Measurements from ENCODE around the gene KIF2A. TPM values are rescaled to one million over a fixed set of nuclear protein-coding genes. Genes with fewer than 3 reads are reported as not detected.

The KIF2A gene
- total and polyA plus RNA-seq, 2 of the 13 experiments (the other 11 are each of a cell fraction or from before 2014, with no cell fraction given) = 8.5 to 19.2 TPM

- TF ChIP-seq SALL1 (CRISPR knock-in tag; IDR thresholded peaks at IDR 0.05) = peak; percentile 85
- no peak for TF ChIP-seq ZNF792 (CRISPR knock-in tag; IDR thresholded peaks at IDR 0.05)
- TF ChIP-seq SRSF1 (optimal IDR thresholded peaks at IDR 0.05; ENCODE audit: low read depth, low read length) = peak; percentile 40
- peak; percentile 48 for TF ChIP-seq HNRNPLL (IDR thresholded peaks at IDR 0.05; ENCODE audit: low read depth, low read length, poor library complexity, severe bottlenecking)
- TF ChIP-seq NFYB (CRISPR knock-in tag; IDR thresholded peaks at IDR 0.05) = peak; percentile 80
- TF ChIP-seq, protein P1, sequence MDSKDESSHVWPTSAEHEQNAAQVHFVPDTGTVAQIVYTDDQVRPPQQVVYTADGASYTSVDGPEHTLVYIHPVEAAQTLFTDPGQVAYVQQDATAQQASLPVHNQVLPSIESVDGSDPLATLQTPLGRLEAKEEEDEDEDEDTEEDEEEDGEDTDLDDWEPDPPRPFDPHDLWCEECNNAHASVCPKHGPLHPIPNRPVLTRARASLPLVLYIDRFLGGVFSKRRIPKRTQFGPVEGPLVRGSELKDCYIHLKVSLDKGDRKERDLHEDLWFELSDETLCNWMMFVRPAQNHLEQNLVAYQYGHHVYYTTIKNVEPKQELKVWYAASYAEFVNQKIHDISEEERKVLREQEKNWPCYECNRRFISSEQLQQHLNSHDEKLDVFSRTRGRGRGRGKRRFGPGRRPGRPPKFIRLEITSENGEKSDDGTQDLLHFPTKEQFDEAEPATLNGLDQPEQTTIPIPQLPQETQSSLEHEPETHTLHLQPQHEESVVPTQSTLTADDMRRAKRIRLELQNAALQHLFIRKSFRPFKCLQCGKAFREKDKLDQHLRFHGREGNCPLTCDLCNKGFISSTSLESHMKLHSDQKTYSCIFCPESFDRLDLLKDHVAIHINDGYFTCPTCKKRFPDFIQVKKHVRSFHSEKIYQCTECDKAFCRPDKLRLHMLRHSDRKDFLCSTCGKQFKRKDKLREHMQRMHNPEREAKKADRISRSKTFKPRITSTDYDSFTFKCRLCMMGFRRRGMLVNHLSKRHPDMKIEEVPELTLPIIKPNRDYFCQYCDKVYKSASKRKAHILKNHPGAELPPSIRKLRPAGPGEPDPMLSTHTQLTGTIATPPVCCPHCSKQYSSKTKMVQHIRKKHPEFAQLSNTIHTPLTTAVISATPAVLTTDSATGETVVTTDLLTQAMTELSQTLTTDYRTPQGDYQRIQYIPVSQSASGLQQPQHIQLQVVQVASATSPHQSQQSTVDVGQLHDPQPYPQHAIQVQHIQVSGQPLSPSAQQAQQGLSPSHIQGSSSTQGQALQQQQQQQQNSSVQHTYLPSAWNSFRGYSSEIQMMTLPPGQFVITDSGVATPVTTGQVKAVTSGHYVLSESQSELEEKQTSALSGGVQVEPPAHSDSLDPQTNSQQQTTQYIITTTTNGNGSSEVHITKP (CRISPR knock-in tag; IDR thresholded peaks at IDR 0.05; ENCODE audit: low read depth) = 0 out of 2 replicates have a peak, but pooled peaks have one; percentile 26
- TF ChIP-seq GMEB1 (CRISPR knock-in tag; IDR thresholded peaks at IDR 0.05; ENCODE audit: borderline replicate concordance) = peak; percentile 88
- TF ChIP-seq SALL2 (CRISPR knock-in tag; IDR thresholded peaks at IDR 0.05) = peak; percentile 77; the same call in 1 of the 2 replicates
- no peak for TF ChIP-seq ZNF557 (CRISPR knock-in tag; IDR thresholded peaks at IDR 0.05)
- 0 out of 2 replicates have a peak, but pooled peaks have one; percentile 30 for TF ChIP-seq ZNF674 (CRISPR knock-in tag; IDR thresholded peaks at IDR 0.05; ENCODE audit: low read depth)
- TF ChIP-seq MED13 (CRISPR knock-in tag; IDR thresholded peaks at IDR 0.05) = no peak
- TF ChIP-seq ZBTB39 (CRISPR knock-in tag; IDR thresholded peaks at IDR 0.05) = 0 out of 2 replicates have a peak, but pooled peaks have one; percentile 51
- peak; percentile 88 for TF ChIP-seq IKZF5 (CRISPR knock-in tag; IDR thresholded peaks at IDR 0.05)
- peak; percentile 49; the same call in 1 of the 2 replicates for TF ChIP-seq ZFP36L2 (CRISPR knock-in tag; IDR thresholded peaks at IDR 0.05)
- peak; percentile 61; the same call in 1 of the 2 replicates for TF ChIP-seq ZNF317 (CRISPR knock-in tag; IDR thresholded peaks at IDR 0.05)
- peak; percentile 58; the same call in 1 of the 2 replicates for TF ChIP-seq DNMT3B (CRISPR knock-in tag; conservative IDR thresholded peaks at IDR 0.05)
- TF ChIP-seq CEBPB (IDR thresholded peaks at IDR 0.05; ENCODE audit: borderline replicate concordance, low read depth, low read length) = peak; percentile 35; the same call in 1 of the 2 replicates
- TF ChIP-seq NFRKB (IDR thresholded peaks at IDR 0.05) = 0 out of 2 replicates have a peak, but pooled peaks have one; percentile 28
- peak; percentile 29; the same call in 1 of the 2 replicates for TF ChIP-seq ZNF253 (CRISPR knock-in tag; IDR thresholded peaks at IDR 0.05; ENCODE audit: borderline replicate concordance)
- peak; percentile 96; the same call in 2 of the 3 replicates for TF ChIP-seq MXI1 (IDR thresholded peaks at IDR 0.05; ENCODE audit: borderline replicate concordance, low read depth, low read length)
Observed at GRCh38 chr5:62412549-62413329, 106.7 kb downstream of the KIF2A start, which contains the start of gene IPO11 (continued).
